Cerebellar cortex (tissue), 1 donor: ENCODE results near the gene ABTB2.
"Not testable (repeated sequence)": the region's sequence is repeated elsewhere in the genome, so short reads cannot be mapped to it uniquely, and the experiment has no call there.

Experiments used
- DNase-seq: peaks from one replicate; pipeline ENCODE4 v3.0.0-alpha.2; 2015; ENCODE audit warnings: low spot score

The ABTB2 gene

GRCh38 chr11:34262531-34263081 lies 95.2 kb downstream of the ABTB2 start:
- no peak for DNase-seq

GRCh38 chr11:34261820-34262219 lies 96.0 kb downstream of the ABTB2 start:
- no peak for DNase-seq

- no peak for DNase-seq
These were observed 96.7 kb downstream of the ABTB2 start for GRCh38 chr11:34261095-34261494.

- DNase-seq: no peak
These were observed 97.7 kb downstream of the ABTB2 start for GRCh38 chr11:34260072-34260575.

- no peak for DNase-seq
These were observed 98.7 kb downstream of the ABTB2 start for GRCh38 chr11:34259087-34259486.

GRCh38 chr11:34256626-34257025 lies 101.2 kb downstream of the ABTB2 start:
- DNase-seq: no peak

GRCh38 chr11:34256150-34256549 lies 101.7 kb downstream of the ABTB2 start:
- DNase-seq: no peak

- DNase-seq: no peak
These were observed 102.7 kb downstream of the ABTB2 start for GRCh38 chr11:34255101-34255500.

GRCh38 chr11:34254011-34254410 lies 103.8 kb downstream of the ABTB2 start:
- DNase-seq: no peak

- no peak for DNase-seq
These were observed 105.2 kb downstream of the ABTB2 start for GRCh38 chr11:34252651-34253050.

GRCh38 chr11:34252015-34252414 lies 105.8 kb downstream of the ABTB2 start:
- no peak for DNase-seq

GRCh38 chr11:34251589-34251980 lies 106.2 kb downstream of the ABTB2 start:
- no peak for DNase-seq

GRCh38 chr11:34250732-34251588 lies 106.8 kb downstream of the ABTB2 start:
- no peak for DNase-seq

- no peak for DNase-seq
These were observed 107.6 kb downstream of the ABTB2 start for GRCh38 chr11:34250211-34250610.

- no peak for DNase-seq
These were observed 108.4 kb downstream of the ABTB2 start for GRCh38 chr11:34249439-34249838.

- not testable (repeated sequence) for DNase-seq
These were observed 111.3 kb downstream of the ABTB2 start for GRCh38 chr11:34246511-34246910.

GRCh38 chr11:34245041-34245440 lies 112.8 kb downstream of the ABTB2 start:
- DNase-seq: no peak

GRCh38 chr11:34243600-34244464 lies 114.0 kb downstream of the ABTB2 start:
- DNase-seq: no peak

GRCh38 chr11:34242037-34242625 lies 115.7 kb downstream of the ABTB2 start:
- DNase-seq: no peak

- no peak for DNase-seq
These were observed 117.7 kb downstream of the ABTB2 start for GRCh38 chr11:34240150-34240494.

- DNase-seq: no peak
These were observed 118.2 kb downstream of the ABTB2 start for GRCh38 chr11:34239465-34240149.

GRCh38 chr11:34238966-34239365 lies 118.8 kb downstream of the ABTB2 start:
- no peak for DNase-seq
